NCI-H748 (cell line): ENCODE data around the gene PLEKHA1.

Experiments
- DNase-seq: peaks from one replicate; lab custom pipeline; 2025; ENCODE audit not compliant: unreplicated experiment; lab: John Stamatoyannopoulos, UW

Gene PLEKHA1

DNA sequence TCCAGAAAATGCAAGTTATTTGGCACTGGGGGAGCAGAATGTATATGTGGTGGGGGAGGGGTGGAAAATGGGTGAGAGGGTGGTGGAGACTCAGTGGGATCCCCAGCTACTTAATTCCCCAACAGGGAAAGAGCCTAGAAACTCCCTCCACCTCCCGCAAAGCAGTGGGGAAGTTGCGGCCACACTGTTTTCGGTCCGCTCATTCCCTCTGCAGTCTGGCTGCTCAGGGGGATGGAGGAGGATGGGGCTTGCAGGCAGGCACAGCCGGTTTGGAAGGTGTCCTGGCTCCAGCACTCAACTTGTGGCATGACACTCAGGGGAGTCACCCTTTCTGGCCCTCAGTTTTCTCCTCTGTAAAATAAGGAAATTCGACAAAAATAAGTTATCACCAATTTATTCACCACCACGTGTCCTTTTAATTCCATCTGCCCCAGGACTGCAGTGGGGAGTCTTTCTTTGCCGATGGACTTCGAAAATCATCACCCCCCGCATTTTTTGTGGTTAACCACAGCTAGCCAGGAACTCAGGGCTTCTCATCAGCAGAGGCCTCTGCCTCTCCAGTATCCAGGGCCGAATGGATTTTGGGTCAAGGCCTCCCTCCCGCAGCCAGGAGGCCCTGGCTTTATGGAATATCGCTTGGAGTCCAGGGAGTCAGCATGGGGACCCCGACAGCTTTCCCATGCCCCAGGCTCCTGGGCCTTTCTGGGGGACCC, 85.2 kb downstream of the PLEKHA1 start:
- no peak for DNase-seq

DNA sequence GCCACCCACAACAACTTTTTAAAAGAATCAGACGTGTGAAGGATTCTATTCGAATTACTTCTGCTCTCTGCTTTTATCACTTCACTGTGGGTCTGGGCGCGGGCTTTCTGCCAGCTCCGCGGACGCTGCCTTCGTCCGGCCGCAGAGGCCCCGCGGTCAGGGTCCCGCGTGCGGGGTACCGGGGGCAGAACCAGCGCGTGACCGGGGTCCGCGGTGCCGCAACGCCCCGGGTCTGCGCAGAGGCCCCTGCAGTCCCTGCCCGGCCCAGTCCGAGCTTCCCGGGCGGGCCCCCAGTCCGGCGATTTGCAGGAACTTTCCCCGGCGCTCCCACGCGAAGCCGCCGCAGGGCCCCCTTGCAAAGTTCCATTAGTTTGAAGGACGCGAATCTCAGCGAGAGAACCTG, 86.4 kb downstream of the PLEKHA1 start:
- no peak for DNase-seq

- peak; percentile 49 for DNase-seq
Observed at GRCh38 chr10:122461367-122461728, 86.8 kb downstream of the PLEKHA1 start, which contains the start of gene HTRA1. TSS of gene HTRA1 (plus strand) at chr10:122461553. CDS start at chr10:122461653, 100 bp downstream.

GRCh38 chr10:122461729-122462532, 87.4 kb downstream of the PLEKHA1 start:
- peak; percentile 49 for DNase-seq

DNA sequence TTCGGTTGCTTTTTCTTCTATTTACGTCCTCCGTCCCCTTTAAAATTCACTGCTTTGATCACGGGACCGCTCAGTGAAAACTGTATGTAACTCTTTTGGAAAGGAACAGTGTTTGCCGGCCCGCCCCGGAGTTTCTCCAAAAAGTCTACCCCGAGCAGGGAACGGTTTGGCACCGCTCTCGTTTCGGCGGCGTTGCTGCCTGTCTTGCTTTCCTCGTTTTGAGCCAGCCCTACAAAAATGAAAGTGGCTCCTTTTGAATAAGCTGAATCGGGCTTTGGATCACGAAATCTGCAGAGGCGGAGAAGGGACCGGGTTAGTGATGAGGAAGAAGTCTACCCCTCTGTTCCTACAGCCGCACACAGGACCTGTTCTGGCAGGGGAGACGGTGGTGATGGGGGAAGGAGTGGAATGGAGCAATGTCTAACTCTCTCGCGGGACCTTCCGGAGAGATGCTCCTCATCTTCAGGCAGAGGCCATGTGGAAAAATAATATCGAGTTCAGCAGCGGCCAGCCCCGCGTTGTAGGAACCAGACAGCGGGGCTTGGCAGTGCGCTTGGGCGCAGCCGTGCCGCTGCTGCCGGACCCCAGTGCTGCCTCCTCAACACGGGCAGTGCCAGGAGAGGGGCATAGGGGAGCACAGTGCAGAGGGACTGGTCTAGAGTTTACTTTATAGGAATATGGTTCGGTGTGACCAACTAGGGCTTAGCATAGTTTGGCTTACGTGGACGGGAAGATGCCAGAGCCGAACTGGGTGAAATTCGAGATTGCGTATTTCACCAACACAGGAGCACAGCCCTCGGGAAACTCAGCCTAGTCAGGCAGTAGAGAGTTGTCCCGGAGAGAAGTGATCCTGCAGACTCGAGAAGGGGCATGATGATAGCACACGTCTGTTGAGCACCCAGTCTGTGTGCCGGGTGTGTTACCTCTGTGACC, 88.3 kb downstream of the PLEKHA1 start:
- peak; percentile 53 for DNase-seq

DNA sequence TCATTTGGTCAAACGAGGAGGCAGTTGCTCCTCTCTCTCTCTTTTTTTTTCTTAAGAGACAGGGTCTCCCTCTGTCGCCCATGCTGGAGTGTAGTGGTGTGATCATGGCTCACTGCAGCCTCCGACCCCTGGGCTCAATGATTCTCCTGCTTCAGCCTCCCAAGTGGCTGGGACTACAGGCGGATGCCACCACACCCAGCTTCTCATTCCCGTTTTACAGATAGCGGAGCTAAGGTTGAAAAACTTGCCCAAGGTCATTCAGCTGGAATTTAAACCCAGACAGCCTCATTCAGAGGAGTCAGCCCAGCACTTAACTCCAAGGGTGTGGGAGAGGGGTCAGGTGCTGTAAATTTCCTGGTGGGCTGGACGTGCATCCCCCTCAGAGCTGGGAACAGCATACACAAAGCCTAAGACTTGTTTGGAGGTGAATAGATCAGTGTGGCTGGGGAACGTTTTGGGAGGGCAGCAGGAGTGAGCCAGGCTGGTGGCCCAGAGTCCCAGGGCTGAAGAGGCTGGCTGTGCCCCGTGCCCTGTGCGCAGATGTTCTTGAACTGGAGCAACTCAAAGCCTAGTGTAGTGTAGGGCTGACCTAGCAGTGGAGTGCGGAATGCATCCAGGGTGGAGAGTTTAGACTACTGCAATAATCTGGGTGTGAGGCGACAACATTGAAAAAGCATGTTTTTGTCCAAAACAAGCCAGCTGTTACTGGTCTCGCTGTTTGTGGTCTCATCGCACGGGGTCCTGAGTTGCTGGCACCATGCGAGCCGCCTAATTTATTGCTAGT, 89.2 kb downstream of the PLEKHA1 start:
- DNase-seq: no peak

GRCh38 chr10:122464250-122464510, 89.7 kb downstream of the PLEKHA1 start:
- DNase-seq: no peak

DNA sequence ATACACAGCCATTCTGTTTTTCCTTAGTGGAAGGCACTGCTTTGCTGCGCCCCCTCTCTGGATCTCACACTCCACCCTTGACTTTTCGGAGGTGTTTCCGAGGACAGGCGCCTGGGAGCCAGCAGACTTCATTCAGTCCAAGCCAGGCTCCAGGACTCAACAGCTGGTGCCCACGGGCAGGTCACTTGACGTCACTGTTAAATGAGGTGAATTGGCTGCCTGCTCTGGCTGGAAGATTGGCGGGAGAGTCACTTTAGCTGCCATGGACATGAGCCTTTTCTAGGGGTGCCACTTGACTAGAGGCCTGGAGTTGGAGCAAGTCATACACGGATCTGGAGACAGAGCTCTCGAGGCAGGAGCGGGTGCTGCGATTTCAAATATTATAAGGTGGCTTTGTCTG, 90.1 kb downstream of the PLEKHA1 start:
- peak; percentile 66 for DNase-seq

- DNase-seq: no peak
Observed at GRCh38 chr10:122465401-122466040, 91.0 kb downstream of the PLEKHA1 start.

DNA sequence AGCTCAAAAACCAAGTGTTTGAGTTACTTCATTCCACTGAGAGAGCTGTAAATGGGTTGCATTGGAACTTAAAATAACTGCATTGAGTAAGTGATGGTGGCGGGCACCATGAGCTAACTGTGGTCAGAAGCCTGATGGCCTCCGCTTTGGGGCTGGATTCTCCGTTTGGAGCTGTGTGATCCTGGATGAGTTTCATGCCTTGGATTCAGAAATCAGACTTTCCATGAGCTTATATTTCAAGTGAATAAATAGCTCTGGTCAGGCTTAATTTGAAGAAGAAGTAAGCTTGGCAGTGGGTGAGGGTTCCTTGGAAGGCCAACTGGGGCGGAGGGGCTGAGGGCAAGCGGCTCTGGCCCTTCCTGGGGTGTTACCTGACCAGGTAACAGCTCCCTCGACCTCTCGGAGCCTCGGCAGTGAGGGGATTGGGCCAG, 92.5 kb downstream of the PLEKHA1 start:
- DNase-seq: no peak

GRCh38 chr10:122467701-122468100, 93.2 kb downstream of the PLEKHA1 start:
- no peak for DNase-seq

GRCh38 chr10:122468307-122468925, 93.9 kb downstream of the PLEKHA1 start:
- DNase-seq: no peak

GRCh38 chr10:122468926-122469781, 94.6 kb downstream of the PLEKHA1 start:
- DNase-seq: peak; percentile 58

- DNase-seq: no peak
Observed at GRCh38 chr10:122469848-122470247, 95.3 kb downstream of the PLEKHA1 start.

DNA sequence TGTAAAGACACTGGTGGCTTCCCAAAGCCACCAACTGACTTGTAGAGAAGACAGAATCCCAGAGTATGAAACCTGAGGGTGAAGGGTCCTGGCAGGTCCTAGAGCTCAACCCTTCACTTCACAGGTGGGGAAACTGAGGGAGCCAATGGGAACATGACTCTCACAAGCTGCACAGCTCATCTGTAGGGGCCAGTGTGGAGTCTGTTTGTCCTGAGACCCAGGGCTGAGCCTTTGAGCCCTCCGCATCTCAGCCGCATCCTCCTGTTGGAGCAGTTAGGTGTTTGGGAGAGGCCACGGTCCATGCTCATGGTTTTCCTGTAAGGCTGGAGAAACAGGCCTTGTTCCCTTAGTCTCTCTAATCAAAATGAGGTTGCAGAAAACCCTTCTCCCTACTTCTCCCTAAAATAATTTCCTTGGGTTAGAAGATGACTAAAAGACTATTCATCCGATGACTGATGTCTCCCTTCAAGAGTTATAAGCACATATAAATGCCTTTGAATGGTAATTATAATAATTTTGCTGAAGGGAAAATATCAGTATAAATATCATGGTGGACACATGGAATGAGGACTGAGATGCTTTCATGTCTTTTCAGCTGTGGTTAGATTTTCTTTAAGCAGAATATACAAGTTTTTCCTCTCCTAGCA, 97.1 kb downstream of the PLEKHA1 start:
- DNase-seq: no peak

- no peak for DNase-seq
Observed at GRCh38 chr10:122473116-122473515, 98.6 kb downstream of the PLEKHA1 start.

DNA sequence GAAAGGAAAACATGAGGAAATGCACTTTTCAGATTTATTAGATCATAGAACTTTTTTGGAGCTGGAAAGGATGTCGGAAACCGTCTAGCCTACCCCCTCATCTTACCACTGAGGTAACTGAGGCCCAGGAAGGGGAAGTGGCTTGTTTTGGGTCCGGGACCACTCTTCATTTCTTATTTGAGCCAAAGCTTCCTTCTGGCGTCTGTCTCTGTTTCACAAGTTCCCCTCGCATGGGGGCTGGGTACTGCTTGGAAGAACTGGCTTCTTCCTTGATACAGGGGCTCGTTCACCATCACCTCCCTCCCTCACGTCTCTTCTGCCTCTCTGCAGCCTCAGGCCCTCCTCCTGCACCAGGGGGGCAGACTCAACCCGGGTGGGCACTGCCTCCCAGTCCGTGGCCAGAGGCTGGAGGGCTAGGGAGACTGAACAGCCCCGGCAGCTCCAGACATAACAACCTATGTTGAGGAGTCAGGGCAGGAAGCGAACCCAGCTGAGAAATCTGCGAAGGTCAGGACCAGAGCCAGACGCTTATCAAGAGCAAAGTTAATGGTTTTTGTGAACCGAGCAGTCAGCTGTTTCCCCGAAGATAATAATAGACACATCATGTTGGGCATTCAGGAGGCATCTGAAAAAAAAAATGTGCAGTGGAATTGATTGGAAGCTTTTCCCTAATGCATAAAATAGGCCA, 99.8 kb downstream of the PLEKHA1 start:
- no peak for DNase-seq

DNA sequence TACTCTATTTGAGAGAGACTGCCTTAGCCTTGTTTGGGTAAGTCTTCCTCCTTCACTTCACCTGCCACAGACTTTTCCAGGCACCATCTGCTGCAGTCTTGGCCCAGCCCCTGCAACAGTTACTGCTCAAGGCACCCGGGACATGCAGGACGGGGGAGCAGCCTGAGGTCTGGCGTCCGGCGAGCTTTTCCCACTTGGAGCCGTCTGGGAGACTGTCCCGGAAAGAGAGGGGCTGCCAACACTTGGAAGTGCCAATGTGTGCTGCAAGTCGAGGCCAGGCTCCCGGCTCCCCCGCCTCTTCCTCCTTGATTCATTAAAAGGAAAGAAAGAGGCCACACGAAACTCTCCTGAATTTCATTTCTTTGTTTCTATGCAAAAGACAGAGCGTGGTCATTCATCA, 100.6 kb downstream of the PLEKHA1 start:
- no peak for DNase-seq
